Colonic mucosa (tissue), 4 donors: ENCODE results near the gene GLB1L3. TPM values are rescaled to one million over a fixed set of nuclear protein-coding genes. Genes with fewer than 3 reads are reported as not detected.

Experiments used
- DNase-seq: peaks from one replicate; pipeline ENCODE4 v3.0.0-alpha.2; 2020
- H3K27ac ChIP-seq: fragments of 200-600 bp; one replicate; pipeline ENCODE4 v1.8.0; 2021
- H3K27me3 ChIP-seq: fragments of 200-600 bp; one replicate; pipeline ENCODE4 v1.8.0; 2021
- H3K36me3 ChIP-seq: fragments of 200-600 bp; one replicate; pipeline ENCODE4 v1.8.0; 2021
- H3K4me1 ChIP-seq: fragments of 200-600 bp; one replicate; pipeline ENCODE4 v1.8.0; 2021; ENCODE audit warnings: mild to moderate bottlenecking
- H3K4me3 ChIP-seq: fragments of 200-600 bp; one replicate; pipeline ENCODE4 v1.8.0; 2021
- H3K9ac ChIP-seq, 2 donors: one replicate each; pipeline ENCODE4 v1.7.0; 2013; ENCODE audit warnings: control low read depth in 2 of 2, low read depth in 2 of 2, low read length in 2 of 2
- H3K9me3 ChIP-seq: fragments of 200-600 bp; one replicate; pipeline ENCODE4 v1.8.0; 2021
- intact Hi-C: fragments of 100-400 bp; cut with DNase I; formaldehyde crosslinking; loops from one replicate; pipeline ENCODE4 v1.14.1; 2022
- total RNA-seq, 2 donors: library from RNA; stranded (reverse); fragmentation: NEBNext Ultra II Directional in 1 of 2; extraction: Animal tissue kit (Norgen Biotek cat#: 25700) in 1 of 2; gene quantifications; one replicate each; pipeline ENCODE4 v1.2.1, GENCODE V29; 2021
- TF ChIP-seq, protein P1 (sequence below): fragments of 200-600 bp; IDR thresholded peaks from one replicate; pipeline ENCODE4 v1.8.0; 2022; ENCODE audit warnings: antibody characterized with exemption, mild to moderate bottlenecking
- donor health status: healthy.
- donor health status: DM: no; HTN: no; CAD: no.
- donor health status: DM: no; HTN: no; CAD: no.

The GLB1L3 gene
- total RNA-seq, 2 donors from 2014 or later = 0.15 TPM; not detected in 1

GRCh38 chr11:134257101-134257500 is 19.1 kb upstream of the GLB1L3 start:
- peaks cover 6% of the 10 kb centered on the region for H3K36me3 ChIP-seq
- intact Hi-C loops = no loop called here

DNA sequence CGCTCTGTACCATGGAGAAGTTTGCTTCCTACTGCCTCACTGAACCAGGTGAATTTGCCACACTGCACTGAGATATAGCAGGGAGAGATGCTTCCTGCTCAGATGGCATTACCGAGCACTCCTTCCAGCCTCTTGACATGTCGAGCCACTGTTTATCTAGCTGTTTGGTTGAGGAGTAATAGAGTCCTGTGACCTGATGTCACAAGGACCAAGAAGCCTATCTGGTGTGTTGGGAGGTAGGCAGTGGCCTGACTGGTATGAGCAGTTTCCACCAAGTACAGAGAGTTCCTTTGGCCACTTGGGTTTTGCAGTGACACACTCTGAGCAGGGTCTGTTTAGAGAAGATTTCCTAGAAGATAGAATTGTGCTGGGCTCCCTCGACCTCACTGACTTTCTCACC is 17.6 kb upstream of the GLB1L3 start:
- Histone ChIP-seq H3K4me3 (no peak overlapping the region), H3K27me3 (no peaks in the 10 kb centered on the region), H3K9ac (no peak overlapping the region), H3K27ac (no peak overlapping the region), H3K9me3 (no peaks in the 10 kb centered on the region), H3K36me3 (peaks cover 6% of the 10 kb centered on the region), H3K4me1 (peaks cover 6% of the 10 kb centered on the region)
- DNase-seq = no peak
- TF ChIP-seq, protein P1, sequence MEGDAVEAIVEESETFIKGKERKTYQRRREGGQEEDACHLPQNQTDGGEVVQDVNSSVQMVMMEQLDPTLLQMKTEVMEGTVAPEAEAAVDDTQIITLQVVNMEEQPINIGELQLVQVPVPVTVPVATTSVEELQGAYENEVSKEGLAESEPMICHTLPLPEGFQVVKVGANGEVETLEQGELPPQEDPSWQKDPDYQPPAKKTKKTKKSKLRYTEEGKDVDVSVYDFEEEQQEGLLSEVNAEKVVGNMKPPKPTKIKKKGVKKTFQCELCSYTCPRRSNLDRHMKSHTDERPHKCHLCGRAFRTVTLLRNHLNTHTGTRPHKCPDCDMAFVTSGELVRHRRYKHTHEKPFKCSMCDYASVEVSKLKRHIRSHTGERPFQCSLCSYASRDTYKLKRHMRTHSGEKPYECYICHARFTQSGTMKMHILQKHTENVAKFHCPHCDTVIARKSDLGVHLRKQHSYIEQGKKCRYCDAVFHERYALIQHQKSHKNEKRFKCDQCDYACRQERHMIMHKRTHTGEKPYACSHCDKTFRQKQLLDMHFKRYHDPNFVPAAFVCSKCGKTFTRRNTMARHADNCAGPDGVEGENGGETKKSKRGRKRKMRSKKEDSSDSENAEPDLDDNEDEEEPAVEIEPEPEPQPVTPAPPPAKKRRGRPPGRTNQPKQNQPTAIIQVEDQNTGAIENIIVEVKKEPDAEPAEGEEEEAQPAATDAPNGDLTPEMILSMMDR = no peak
- intact Hi-C loops = no loop called here

More at GRCh38 chr11:134257101-134257500, 19.1 kb upstream of the GLB1L3 start:
- TF ChIP-seq, protein P1 = no peak
- Histone ChIP-seq H3K9me3 (no peaks in the 10 kb centered on the region), H3K9ac (no peak overlapping the region), H3K27ac (no peak overlapping the region), H3K4me1 (peaks cover 6% of the 10 kb centered on the region), H3K27me3 (no peaks in the 10 kb centered on the region), H3K4me3 (no peak overlapping the region)
- no peak for DNase-seq

DNA sequence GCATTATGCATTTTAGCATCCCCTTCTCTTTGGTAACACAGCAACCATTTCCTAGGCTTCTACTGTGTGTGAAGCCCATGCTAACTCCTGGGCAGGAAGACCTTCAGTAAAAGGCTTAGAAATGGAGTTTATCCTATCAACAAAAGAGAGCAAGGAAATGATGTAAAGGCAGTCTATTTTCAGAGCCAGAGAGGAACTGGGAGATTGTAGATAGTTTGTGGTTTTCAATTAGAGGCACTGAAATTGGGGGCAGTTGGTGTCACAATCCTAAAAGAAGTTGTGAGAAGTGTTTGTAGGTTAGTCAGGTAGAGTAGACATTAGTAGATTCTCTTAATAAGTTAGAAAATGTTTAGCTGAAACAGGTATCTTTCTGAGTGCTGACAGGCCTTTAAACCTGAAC is 15.7 kb upstream of the GLB1L3 start:
- H3K9me3 ChIP-seq = no peaks in the 10 kb centered on the region
- H3K4me3 ChIP-seq = no peak overlapping the region
- H3K36me3 ChIP-seq = peaks cover 6% of the 10 kb centered on the region
- H3K9ac ChIP-seq = no peak overlapping the region
- intact Hi-C loops = no loop called here
- TF ChIP-seq, protein P1 = no peak
- H3K27me3 ChIP-seq = no peaks in the 10 kb centered on the region
- no peaks in the 10 kb centered on the region for H3K4me1 ChIP-seq
- DNase-seq = no peak
- H3K27ac ChIP-seq = no peak overlapping the region

- Histone ChIP-seq H3K27ac (no peak overlapping the region), H3K4me3 (no peak overlapping the region), H3K36me3 (peaks cover 6% of the 10 kb centered on the region), H3K4me1 (no peaks in the 10 kb centered on the region), H3K27me3 (no peaks in the 10 kb centered on the region), H3K9ac (no peak overlapping the region), H3K9me3 (no peaks in the 10 kb centered on the region)
- intact Hi-C loops = no loop called here
- TF ChIP-seq, protein P1 = no peak
- DNase-seq = no peak
Measured at GRCh38 chr11:134260983-134261382, 15.2 kb upstream of the GLB1L3 start.

GRCh38 chr11:134261626-134262488 is 14.3 kb upstream of the GLB1L3 start:
- Histone ChIP-seq H3K36me3 (peaks cover 6% of the 10 kb centered on the region), H3K4me3 (no peak overlapping the region), H3K27ac (no peak overlapping the region), H3K27me3 (no peaks in the 10 kb centered on the region), H3K9ac (no peak overlapping the region), H3K4me1 (no peaks in the 10 kb centered on the region), H3K9me3 (no peaks in the 10 kb centered on the region)
- intact Hi-C loops = no loop called here
- TF ChIP-seq, protein P1 = peak; percentile 48
- DNase-seq = no peak
